Adrenal gland (tissue), 12 donors: ENCODE data around the gene FYN. TPM values are rescaled to one million over a fixed set of nuclear protein-coding genes. Genes with fewer than 3 reads are reported as not detected.

Experiments used
- DNase-seq, 7 donors: peaks; one replicate each; pipeline ENCODE4 v3.0.0-alpha.2; 2019 to 2020
- H3K27ac ChIP-seq, 5 donors: fragments of 200-600 bp; sonication (generic) in 4 of 5; 1 replicate in 3 of 5; 2 replicates in 2 of 5; pipeline versions ENCODE4 v1.5.1 to v1.8.0; 2016 to 2020; ENCODE audit warnings: mild to moderate bottlenecking in 1 of 5
- H3K27me3 ChIP-seq: fragments of 200-600 bp; 2 replicates; pipeline ENCODE4 v1.8.0; 2021
- H3K36me3 ChIP-seq, 2 donors: fragments of 200-600 bp; replicated peaks in 1 of 2; 1 replicate in 1 of 2; 2 replicates in 1 of 2; pipeline versions ENCODE4 v1.5.1 to v1.8.0; 2018 to 2022
- H3K4me1 ChIP-seq, 2 donors: fragments of 200-600 bp; replicated peaks in 1 of 2; 1 replicate in 1 of 2; 2 replicates in 1 of 2; pipeline versions ENCODE4 v1.5.1 to v1.8.0; 2018 to 2021
- H3K4me3 ChIP-seq, 4 donors: fragments of 200-600 bp; sonication (generic) in 3 of 4; one replicate each; pipeline ENCODE4 v1.5.1; 2016 to 2018
- H3K9me3 ChIP-seq, 3 donors: fragments of 200-600 bp; sonication (generic) in 1 of 3; replicated peaks in 1 of 3; 1 replicate in 2 of 3; 2 replicates in 1 of 3; pipeline versions ENCODE4 v1.5.1 to v1.8.0; 2016 to 2021
- CTCF ChIP-seq, 6 experiments: fragments of 450-650 bp in 4 of 6; fragments of 200-600 bp in 2 of 6; sonication (generic) in 1 of 6; IDR thresholded peaks; 1 replicate in 5 of 6; 2 replicates in 1 of 6; pipeline versions ENCODE4 v1.5.1 to v1.8.0; 2016 to 2021; ENCODE audit warnings: antibody characterized with exemption in 6 of 6, mild to moderate bottlenecking in 2 of 6, moderate library complexity in 1 of 6
- POLR2A ChIP-seq, 2 donors: fragments of 450-650 bp; IDR thresholded peaks; one replicate each; pipeline ENCODE4 v1.6.1; 2017; ENCODE audit warnings: antibody characterized with exemption in 2 of 2, mild to moderate bottlenecking in 2 of 2, moderate library complexity in 1 of 2
- WGBS, 4 donors: extraction: QIAGEN DNeasy Blood & Tissue Kit in 2 of 4; methylation state at CpG; one replicate each; pipeline versions ENCODE4 v1.1.5 to v1.1.7; 2013 to 2017; 5-methylcytosine and 5-hydroxymethylcytosine counted together
- intact Hi-C, 2 donors: fragments of 100-400 bp; cut with DNase I; formaldehyde crosslinking; loops; one replicate each; pipeline versions ENCODE4 v1.14.1 to v1.15.0; 2022 to 2023
- polyA plus RNA-seq, 3 donors: library from polyadenylated mRNA; stranded (reverse); fragments of 200-250 nt in 2 of 3; fragments of 350-450 nt in 1 of 3; fragmentation: Illumina TruSeq in 1 of 3; extraction: RNeasy Lipid Tissue Mini Kit (QIAGEN cat#74804) in 1 of 3; gene quantifications; one replicate each; pipeline ENCODE4 v1.2.3, GENCODE V29; 2013 to 2014
- total RNA-seq, 9 donors: library from RNA; depleted of rRNA in 4 of 9; stranded (reverse); fragments of >200 nt in 4 of 9; fragments of 120-200 nt in 1 of 9; fragmentation: NEBNext Ultra II Directional in 1 of 9; extraction: Animal tissue kit (Norgen Biotek cat#: 25700) in 1 of 9; gene quantifications; one replicate each; pipeline versions ENCODE4 v1.1.0 to v1.2.4, GENCODE V29; 2013 to 2023
- donor health status: healthy with polysubstance abuse.
- donor health status: Bipolar disorder and iron deficiency.
- donor health status: DM: yes; HTN: yes; CAD: no.
- donor health status: DM: no; HTN: no; CAD: no.
- donor health status: DM: no; HTN: no; CAD: no.
- donor health status: DM: yes; HTN: yes; CAD: no.

The FYN gene
- total and polyA plus RNA-seq, 12 donors, result 10.7 to 36.5 (median 19.8) TPM

GRCh38 chr6:111806165-111806547 is 67.1 kb downstream of the FYN start:
- Histone ChIP-seq H3K4me1 (no peaks in the 10 kb centered on the region), H3K36me3 (no peaks in the 10 kb centered on the region), H3K4me3 (no peak overlapping the region), H3K9me3 (no peaks in the 10 kb centered on the region), H3K27ac (no peak overlapping the region), H3K27me3 (no peaks in the 10 kb centered on the region)
- DNase-seq, result no peak
- 72 to 85% (median 78%) methylated on average over 4 to 5 of the region's 5 CpGs for WGBS, 4 donors
- TF ChIP-seq CTCF (IDR thresholded peaks at IDR 0.05) (no peak), POLR2A (IDR thresholded peaks at IDR 0.05) (no peak)
- intact Hi-C loops, result no loop called here

- TF ChIP-seq CTCF (IDR thresholded peaks at IDR 0.05) (no peak), POLR2A (IDR thresholded peaks at IDR 0.05) (no peak)
- intact Hi-C loops, result no loop called here
- no peak overlapping the region for H3K4me3 ChIP-seq
- no peaks in the 10 kb centered on the region for H3K9me3 ChIP-seq
- H3K27me3 ChIP-seq, result no peaks in the 10 kb centered on the region
- H3K27ac ChIP-seq, result no peak overlapping the region
- 61 to 74% (median 69%) methylated on average over 7 of the region's 7 CpGs for WGBS, 4 donors
- H3K4me1 ChIP-seq, result no peaks in the 10 kb centered on the region
- H3K36me3 ChIP-seq, result no peaks in the 10 kb centered on the region
- DNase-seq, result no peak
These were observed 67.6 kb downstream of the FYN start for GRCh38 chr6:111805511-111806164.

DNA sequence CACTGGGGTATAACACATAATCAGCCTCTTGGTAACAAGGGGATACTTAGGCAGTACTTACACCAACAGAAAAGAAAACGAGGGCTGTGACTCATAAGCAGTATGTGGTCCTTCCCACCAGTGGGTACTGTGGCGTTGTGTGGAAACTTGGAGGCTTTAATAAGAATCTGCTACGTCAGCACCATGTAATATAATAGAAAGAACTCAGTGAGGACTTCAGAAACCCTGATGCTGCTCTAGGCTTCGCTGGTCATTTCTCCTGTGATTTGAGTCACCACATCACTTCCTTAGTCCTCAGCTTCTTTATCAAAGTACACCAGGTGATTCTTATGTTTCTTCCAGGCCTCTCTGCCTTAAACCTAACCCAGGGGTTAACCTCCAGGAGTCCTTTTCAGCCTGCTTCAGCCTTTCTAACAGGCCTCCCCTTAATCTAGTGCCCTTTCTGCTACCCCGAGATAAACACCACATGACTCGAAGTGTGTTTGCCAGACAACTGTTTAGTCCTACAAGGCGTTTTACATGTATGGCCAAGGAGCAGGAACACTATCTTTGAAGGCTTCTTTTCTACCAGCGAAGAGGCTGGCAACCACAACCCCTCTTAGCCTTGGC is 68.5 kb downstream of the FYN start:
- TF ChIP-seq CTCF (IDR thresholded peaks at IDR 0.05) (no peak), POLR2A (IDR thresholded peaks at IDR 0.05) (no peak)
- 67 to 75% (median 70%) methylated on average over 8 of the region's 8 CpGs for WGBS, 4 donors

GRCh38 chr6:111803804-111804203 is 69.4 kb downstream of the FYN start:
- Histone ChIP-seq H3K4me1 (no peaks in the 10 kb centered on the region), H3K9me3 (no peaks in the 10 kb centered on the region), H3K4me3 (no peak overlapping the region), H3K27ac (no peak overlapping the region), H3K36me3 (no peaks in the 10 kb centered on the region), H3K27me3 (no peaks in the 10 kb centered on the region)
- TF ChIP-seq CTCF (IDR thresholded peaks at IDR 0.05) (no peak), POLR2A (IDR thresholded peaks at IDR 0.05) (no peak)
- intact Hi-C loops, result no loop called here
- 69 to 80% (median 76%) methylated on average over 5 of the region's 5 CpGs for WGBS, 4 donors
- no peak for DNase-seq

More for the DNA sequence above, 68.5 kb downstream of the FYN start:
- intact Hi-C loops, result no loop called here
- Histone ChIP-seq H3K36me3 (no peaks in the 10 kb centered on the region), H3K4me1 (no peaks in the 10 kb centered on the region), H3K27ac (no peak overlapping the region), H3K4me3 (no peak overlapping the region), H3K9me3 (no peaks in the 10 kb centered on the region), H3K27me3 (no peaks in the 10 kb centered on the region)
- DNase-seq, result no peak
